T-cell (primary cell): ENCODE data around the gene CFD. TPM values are rescaled to one million over a fixed set of nuclear protein-coding genes. Genes with fewer than 3 reads are reported as not detected.

Experiments used
- ATAC-seq, 4 experiments: fragments of 200-7000 bp in 3 of 4; fragments of 150-1000 bp in 1 of 4; cut with Tn5 transposase; replicated peaks in 1 of 4; 1 replicate in 3 of 4; 2 replicates in 1 of 4; pipeline ENCODE4 v1.10.0; 2021; ENCODE audit warnings: moderate library complexity in 3 of 4, mild to moderate bottlenecking in 2 of 4, moderate number of reproducible peaks in 1 of 4
- CTCF ChIA-PET, 2 donors: fragments of 300-600 bp; sonication (Branson Sonifier 250); formaldehyde crosslinking; loops; one replicate each; lab custom pipeline; 2022; ENCODE audit warnings: antibody characterized with exemption in 2 of 2; lab: Charles Lee
- POLR2A ChIA-PET, 2 donors: fragments of 300-600 bp; sonication (Branson Sonifier 250); formaldehyde crosslinking; loops; one replicate each; lab custom pipeline; 2022; ENCODE audit warnings: antibody characterized with exemption in 2 of 2; lab: Charles Lee
- DNase-seq, 35 experiments: peaks; one replicate each; pipeline versions ENCODE4 v3.0.0 to v3.0.0-alpha.2; 2013 to 2023
- H3K27ac ChIP-seq: one replicate; pipeline ENCODE4 v1.5.1; 2013; ENCODE audit warnings: low read length
- H3K27me3 ChIP-seq, 2 experiments: replicated peaks in 1 of 2; 1 replicate in 1 of 2; 2 replicates in 1 of 2; pipeline versions ENCODE4 v1.6.1 to v1.7.0; 2013; ENCODE audit warnings: low read length in 1 of 2, mixed read lengths in 1 of 2; ENCODE audit not compliant: control insufficient read depth in 2 of 2, insufficient read depth in 2 of 2; ENCODE audit errors: extremely low read depth in 1 of 2
- H3K36me3 ChIP-seq, 2 donors: 1 replicate in 1 of 2; 2 replicates in 1 of 2; pipeline versions ENCODE4 v1.6.1 to v1.7.0; 2013; ENCODE audit warnings: low read length in 1 of 2; ENCODE audit not compliant: control insufficient read depth in 2 of 2, insufficient read depth in 1 of 2; ENCODE audit errors: extremely low read depth in 1 of 2
- H3K4me1 ChIP-seq, 2 experiments: 1 replicate in 1 of 2; 2 replicates in 1 of 2; pipeline versions ENCODE4 v1.6.1 to v1.7.0; 2013; ENCODE audit warnings: low read length in 2 of 2, mixed read lengths in 1 of 2; ENCODE audit not compliant: insufficient read depth in 2 of 2, control insufficient read depth in 1 of 2; ENCODE audit errors: extremely low read depth in 1 of 2
- H3K4me3 ChIP-seq, 2 donors: 1 replicate in 1 of 2; 2 replicates in 1 of 2; pipeline versions ENCODE4 v1.5.1 to v1.7.0; 2013; ENCODE audit warnings: mild to moderate bottlenecking in 2 of 2, low read length in 1 of 2, moderate library complexity in 1 of 2; ENCODE audit not compliant: control insufficient read depth in 1 of 2; ENCODE audit errors: extremely low read depth in 1 of 2
- H3K9me3 ChIP-seq: 2 replicates; pipeline ENCODE4 v1.7.0; 2013
- H3K27ac Mint-ChIP-seq, 2 donors: one replicate each; pipeline ENCODE4 v1.8.0; 2020 to 2021; ENCODE audit warnings: mild to moderate bottlenecking in 2 of 2, mixed read lengths in 2 of 2
- H3K27me3 Mint-ChIP-seq, 2 donors: one replicate each; pipeline ENCODE4 v1.8.0; 2021 to 2022; ENCODE audit warnings: mixed read lengths in 2 of 2
- H3K36me3 Mint-ChIP-seq: one replicate; pipeline ENCODE4 v1.8.0; 2021; ENCODE audit warnings: mixed read lengths
- H3K4me1 Mint-ChIP-seq, 3 donors: one replicate each; pipeline ENCODE4 v1.8.0; 2020 to 2022; ENCODE audit warnings: mixed read lengths in 3 of 3, mild to moderate bottlenecking in 1 of 3
- H3K4me3 Mint-ChIP-seq, 3 donors: one replicate each; pipeline ENCODE4 v1.8.0; 2020 to 2022; ENCODE audit warnings: mild to moderate bottlenecking in 3 of 3, mixed read lengths in 3 of 3, moderate library complexity in 3 of 3
- H3K9me3 Mint-ChIP-seq, 3 donors: one replicate each; pipeline ENCODE4 v1.8.0; 2020 to 2022; ENCODE audit warnings: mixed read lengths in 3 of 3
- WGBS: methylation state at CpG from one replicate; pipeline ENCODE4 v1.1.5; 2013; ENCODE audit warnings: missing lambda C conversion rate; ENCODE audit not compliant: insufficient coverage; 5-methylcytosine and 5-hydroxymethylcytosine counted together
- total RNA-seq, 35 experiments: library from RNA in 6 of 35; stranded (reverse) in 6 of 35; fragments of 120-200 nt in 1 of 35; gene quantifications; one replicate each; pipeline versions ENCODE4 v1.2.1 to v1.2.4 and lab custom pipeline; 2013 to 2026

Gene CFD
- total RNA-seq, 5 donors from 2014 or later (not counting 1 experiment from before 2014, with no cell fraction given), result 2.8 to 10.3 (median 5.6) TPM

DNA sequence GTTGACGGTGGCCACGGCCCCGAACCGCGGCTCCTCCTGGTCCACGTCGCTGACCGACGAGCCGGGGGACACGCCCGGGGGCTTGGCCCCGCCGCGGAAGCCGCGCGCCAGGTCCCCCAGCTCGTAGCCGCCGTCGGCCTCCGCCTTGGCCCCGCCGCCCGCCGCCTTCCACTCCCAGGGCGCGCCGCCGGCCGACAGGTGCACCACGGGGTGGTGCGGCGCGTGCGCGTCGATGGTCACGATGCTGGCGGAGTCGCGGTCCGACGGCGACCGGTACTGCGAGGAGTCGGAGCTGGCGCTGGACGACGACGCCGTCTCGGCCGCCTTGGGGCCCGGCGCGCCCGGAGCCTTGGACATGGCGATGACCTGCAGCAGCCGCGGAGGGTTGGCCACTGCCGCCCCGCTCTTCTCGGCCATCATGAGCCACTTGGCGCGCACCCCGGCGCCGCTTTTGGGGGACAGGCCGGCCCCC, 46.7 kb upstream of the CFD start:
- ATAC-seq (peak in 1 of 4 experiments; percentile 4), DNase-seq (no peak)
- Mint-ChIP-seq H3K4me3 (no peak overlapping the region), H3K27me3 (no peaks in the 10 kb centered on the region), H3K36me3 (peaks cover 17% of the 10 kb centered on the region), H3K9me3 (no peaks in the 10 kb centered on the region), H3K27ac (no peak overlapping the region), H3K4me1 (peaks cover under 1 to 9% (median 1%) of the 10 kb centered on the region in 3 donors)
- Histone ChIP-seq H3K27ac (no peak overlapping the region), H3K27me3 (no peaks in the 10 kb centered on the region), H3K36me3 (peaks cover 43 to 44% of the 10 kb centered on the region in 2 donors), H3K9me3 (no peaks in the 10 kb centered on the region), H3K4me3 (no peak overlapping the region), H3K4me1 (no peaks in the 10 kb centered on the region)
- CTCF ChIA-PET, result no interaction called here
- 96% methylated on average over 67 of the region's 72 CpGs for WGBS
- POLR2A ChIA-PET, result no interaction called here

DNA sequence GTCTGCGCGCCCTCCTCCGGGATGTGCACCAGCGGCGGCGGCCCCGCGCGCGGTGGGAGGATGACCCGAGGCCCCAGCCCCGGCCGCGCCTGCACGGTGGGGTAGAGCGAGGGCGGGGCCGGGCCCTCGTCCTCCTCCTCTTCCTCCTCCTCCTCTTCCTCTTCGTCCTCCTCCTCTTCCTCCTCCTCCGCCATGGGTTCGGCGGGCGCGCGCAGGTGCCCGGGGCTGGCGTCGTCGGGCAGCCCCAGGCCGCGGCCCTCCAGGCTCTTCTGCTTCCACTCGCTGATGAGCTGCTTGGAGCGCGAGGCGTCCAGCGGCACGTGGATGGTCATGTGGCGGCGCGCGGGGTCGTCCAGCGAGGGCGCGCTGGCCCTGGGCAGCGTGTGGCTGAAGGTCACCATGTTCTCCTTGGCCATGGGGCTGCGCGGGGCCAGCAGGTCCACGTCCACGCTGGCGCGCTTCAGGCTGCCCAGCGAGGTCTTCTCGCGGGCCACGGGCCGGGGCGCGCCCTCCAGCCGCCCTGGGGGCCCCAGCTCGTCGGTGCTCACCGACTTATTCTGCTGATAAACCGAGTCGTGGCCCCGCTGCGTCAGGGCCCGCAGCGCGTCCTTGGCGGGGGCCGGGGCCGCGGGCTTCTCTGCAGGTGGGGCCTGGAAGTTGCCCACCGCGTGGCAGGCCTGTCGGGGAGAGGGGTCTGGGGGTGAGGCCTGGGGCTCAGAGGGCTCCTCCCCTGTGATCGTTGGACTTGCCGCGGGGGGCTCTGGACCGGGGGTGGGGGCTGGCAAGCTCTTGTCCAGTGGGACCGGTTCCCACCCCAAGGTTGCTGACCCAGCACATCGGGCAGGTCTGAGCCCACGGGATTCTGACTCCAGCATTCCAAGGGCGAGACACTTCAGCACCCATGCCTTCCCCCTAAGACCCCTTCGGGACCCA, 46.0 kb upstream of the CFD start:
- H3K9me3 ChIP-seq, result no peaks in the 10 kb centered on the region
- Mint-ChIP-seq H3K27ac (no peak overlapping the region), H3K9me3 (no peaks in the 10 kb centered on the region), H3K4me1 (peaks cover 0 to 7% (median 0%) of the 10 kb centered on the region in 3 donors), H3K27me3 (no peaks in the 10 kb centered on the region), H3K36me3 (peaks cover 14% of the 10 kb centered on the region), H3K4me3 (no peak overlapping the region)
- 95% methylated on average over 72 of the region's 87 CpGs for WGBS
- H3K27ac ChIP-seq, result no peak overlapping the region
- peak in 1 of 4 experiments; percentile 19 for ATAC-seq
- peaks cover 36 to 40% of the 10 kb centered on the region in 2 donors for H3K36me3 ChIP-seq
- no peak for DNase-seq
- POLR2A ChIA-PET, result no interaction called here
- no peak overlapping the region for H3K4me3 ChIP-seq
- no peaks in the 10 kb centered on the region for H3K27me3 ChIP-seq
- H3K4me1 ChIP-seq, result no peaks in the 10 kb centered on the region
- CTCF ChIA-PET, result no interaction called here

DNA sequence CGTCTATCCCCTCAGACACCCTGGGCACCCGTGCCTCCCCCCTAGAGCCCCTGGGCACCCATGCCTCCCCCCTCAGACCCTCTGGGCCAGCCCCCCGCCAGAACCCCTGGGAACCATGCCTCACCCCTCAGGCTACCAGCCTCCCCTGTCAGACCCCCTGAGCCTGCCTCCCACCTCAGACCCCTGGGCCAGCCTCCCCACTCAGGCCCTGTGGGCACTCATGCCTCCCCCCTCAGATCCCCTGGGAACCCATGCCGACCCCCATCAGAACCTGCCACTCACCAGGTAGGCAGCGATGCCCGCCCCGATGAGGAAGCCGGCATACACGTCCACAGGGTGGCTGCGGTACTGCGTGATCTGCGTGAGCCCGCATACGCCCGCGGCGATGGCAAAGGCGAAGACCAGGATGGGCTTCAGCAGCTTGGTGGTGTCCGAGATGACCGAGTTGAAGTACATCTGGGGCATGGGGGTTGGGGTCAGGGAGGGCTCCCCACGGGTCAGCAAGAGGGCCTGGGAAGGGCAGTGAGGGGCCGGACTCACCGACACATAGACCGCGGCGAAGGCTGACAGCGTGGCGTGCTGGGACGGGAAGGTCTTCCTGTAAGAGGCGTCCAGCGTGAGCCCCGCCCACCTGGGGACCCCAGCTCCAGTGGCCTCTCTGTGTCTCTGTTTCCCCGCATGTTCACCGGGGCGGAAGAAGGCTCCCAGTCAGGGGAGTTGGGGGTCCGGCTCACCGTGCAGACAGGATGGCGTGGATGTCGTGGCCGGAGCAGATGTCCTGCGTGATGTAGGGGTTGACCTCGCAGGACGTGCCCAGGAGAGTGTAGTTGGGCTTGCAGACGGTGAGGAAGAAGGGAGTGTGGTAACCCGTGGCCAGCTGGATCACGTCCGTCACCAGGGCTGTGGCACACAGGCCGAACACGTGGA, 45.0 kb upstream of the CFD start:
- Histone ChIP-seq H3K4me3 (no peak overlapping the region), H3K27me3 (no peaks in the 10 kb centered on the region), H3K27ac (no peak overlapping the region), H3K4me1 (no peaks in the 10 kb centered on the region), H3K36me3 (peaks cover 27 to 39% of the 10 kb centered on the region in 2 donors), H3K9me3 (no peaks in the 10 kb centered on the region)
- ChIA-PET CTCF (no interaction called here), POLR2A (no interaction called here)
- Mint-ChIP-seq H3K27ac (no peak overlapping the region), H3K9me3 (no peaks in the 10 kb centered on the region), H3K4me3 (no peak overlapping the region), H3K4me1 (peaks cover 0 to 7% (median 0%) of the 10 kb centered on the region in 3 donors), H3K27me3 (no peaks in the 10 kb centered on the region), H3K36me3 (peaks cover 14% of the 10 kb centered on the region)
- peak in 2 of 4 experiments; percentile 7 to 12 for ATAC-seq
- DNase-seq, result no peak
- 93% methylated on average over 45 of the region's 49 CpGs for WGBS

DNA sequence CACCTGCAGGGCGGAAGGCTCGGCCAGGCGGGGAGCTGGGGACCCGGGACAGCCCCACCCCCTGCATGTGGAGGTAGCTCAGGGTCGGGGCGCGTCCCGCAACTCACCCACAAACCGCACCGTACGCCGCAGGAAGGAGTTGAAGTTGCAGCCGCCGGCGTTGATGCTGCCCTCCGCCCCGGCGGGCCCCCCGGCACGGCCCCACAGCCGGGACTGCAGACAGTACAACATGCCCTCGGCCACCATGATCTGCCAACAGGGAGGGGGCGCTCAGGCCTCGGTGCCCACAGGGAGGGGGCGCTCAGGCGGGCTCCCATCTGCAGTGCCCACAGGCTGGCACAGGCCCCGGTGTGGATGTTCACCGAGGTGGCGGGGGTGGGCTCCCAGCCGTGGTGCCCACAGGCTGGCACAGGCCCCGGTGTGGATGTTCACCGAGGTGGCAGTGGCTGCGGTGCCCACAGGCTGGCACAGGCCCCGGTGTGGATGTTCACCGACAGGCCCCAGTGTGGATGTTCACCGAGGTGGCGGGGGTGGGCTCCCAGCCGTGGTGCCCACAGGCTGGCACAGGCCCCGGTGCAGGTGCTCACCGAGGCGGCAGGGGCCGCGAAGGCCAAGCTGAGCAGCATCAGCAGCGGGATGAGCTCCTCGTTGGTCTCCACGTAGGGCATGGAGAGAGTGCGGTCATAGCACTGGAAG, 44.2 kb upstream of the CFD start:
- no peaks in the 10 kb centered on the region for H3K9me3 ChIP-seq
- H3K4me3 Mint-ChIP-seq, result no peak overlapping the region
- CTCF ChIA-PET, result no interaction called here

DNA sequence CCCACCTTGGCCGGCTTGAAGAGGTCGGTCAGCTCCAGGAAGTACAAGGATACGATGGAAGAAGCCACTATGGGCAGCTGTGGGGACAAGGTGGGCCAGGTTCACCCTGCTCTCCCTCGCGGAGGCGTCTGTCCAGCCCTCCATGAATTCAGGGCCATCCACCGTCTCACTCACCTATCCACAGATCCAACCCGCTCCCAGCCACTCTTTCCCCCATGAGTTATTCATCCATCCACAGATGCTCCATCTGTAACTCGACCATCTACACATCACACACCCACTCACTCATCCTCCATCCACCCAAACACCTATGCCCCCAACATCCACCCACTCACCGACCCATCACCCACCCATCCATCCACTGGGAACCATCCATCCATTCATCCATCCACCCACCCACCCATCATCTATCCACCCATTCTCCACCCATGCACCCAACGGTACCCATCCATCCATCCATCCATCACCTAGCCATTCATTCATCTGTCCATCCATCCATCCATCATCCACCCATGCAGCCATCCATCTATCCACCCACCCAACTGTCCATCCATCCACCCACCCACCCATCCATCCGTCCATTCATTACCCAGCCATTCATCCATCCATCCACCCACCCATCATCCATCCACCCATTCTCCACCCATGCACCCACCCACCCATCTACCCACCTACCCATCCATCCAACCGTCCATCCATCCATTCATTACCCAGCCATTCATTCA, 43.5 kb upstream of the CFD start:
- Histone ChIP-seq H3K4me1 (no peaks in the 10 kb centered on the region), H3K27ac (no peak overlapping the region), H3K4me3 (no peak overlapping the region), H3K9me3 (no peaks in the 10 kb centered on the region), H3K27me3 (peaks cover 2% of the 10 kb centered on the region in 2 experiments), H3K36me3 (peaks cover 12 to 26% of the 10 kb centered on the region in 2 donors)
- Mint-ChIP-seq H3K27me3 (no peaks in the 10 kb centered on the region), H3K9me3 (no peaks in the 10 kb centered on the region), H3K36me3 (peaks cover 14% of the 10 kb centered on the region), H3K4me3 (peak overlapping the region in 1 of 3 donors; percentile 3), H3K27ac (no peak overlapping the region), H3K4me1 (peaks cover 0 to 7% (median 2%) of the 10 kb centered on the region in 3 donors)
- DNase-seq, result no peak
- ChIA-PET POLR2A (no interaction called here), CTCF (no interaction called here)
- 90% methylated on average over 11 of the region's 13 CpGs for WGBS
- peak in 1 of 4 experiments; percentile 6 for ATAC-seq

More for the DNA sequence above, 44.2 kb upstream of the CFD start:
- peaks cover 19 to 31% of the 10 kb centered on the region in 2 donors for H3K36me3 ChIP-seq
- POLR2A ChIA-PET, result no interaction called here
- no peaks in the 10 kb centered on the region for H3K27me3 ChIP-seq
- ATAC-seq (peak in 3 of 4 experiments; percentile 13 to 21 (median 19)), DNase-seq (no peak)
- no peaks in the 10 kb centered on the region for H3K4me1 ChIP-seq
- H3K4me3 ChIP-seq, result no peak overlapping the region
- 96% methylated on average over 36 of the region's 47 CpGs for WGBS
- Mint-ChIP-seq H3K36me3 (peaks cover 14% of the 10 kb centered on the region), H3K27ac (no peak overlapping the region), H3K27me3 (no peaks in the 10 kb centered on the region), H3K4me1 (peaks cover 0 to 7% (median 0%) of the 10 kb centered on the region in 3 donors), H3K9me3 (no peaks in the 10 kb centered on the region)
- H3K27ac ChIP-seq, result no peak overlapping the region
